Breast epithelium (tissue), 3 donors: ENCODE data around the gene HSD17B14.

ENCODE experiments used
- POLR2A ChIP-seq: fragments of 450-650 bp; IDR thresholded peaks from one replicate; pipeline ENCODE4 v1.6.1; 2016; ENCODE audit warnings: antibody characterized with exemption, mild to moderate bottlenecking, moderate library complexity
- POLR2AphosphoS5 ChIP-seq, 3 donors: sonication (generic); formaldehyde crosslinking; IDR thresholded peaks; one replicate each; pipeline ENCODE4 v1.6.1; 2017; ENCODE audit warnings: antibody characterized with exemption in 3 of 3
- TF ChIP-seq, protein P1 (sequence below), 3 donors: fragments of 450-650 bp; IDR thresholded peaks; one replicate each; pipeline ENCODE4 v1.5.1; 2016 to 2017; ENCODE audit warnings: antibody characterized with exemption in 3 of 3, mild to moderate bottlenecking in 3 of 3, moderate library complexity in 3 of 3

DNA sequence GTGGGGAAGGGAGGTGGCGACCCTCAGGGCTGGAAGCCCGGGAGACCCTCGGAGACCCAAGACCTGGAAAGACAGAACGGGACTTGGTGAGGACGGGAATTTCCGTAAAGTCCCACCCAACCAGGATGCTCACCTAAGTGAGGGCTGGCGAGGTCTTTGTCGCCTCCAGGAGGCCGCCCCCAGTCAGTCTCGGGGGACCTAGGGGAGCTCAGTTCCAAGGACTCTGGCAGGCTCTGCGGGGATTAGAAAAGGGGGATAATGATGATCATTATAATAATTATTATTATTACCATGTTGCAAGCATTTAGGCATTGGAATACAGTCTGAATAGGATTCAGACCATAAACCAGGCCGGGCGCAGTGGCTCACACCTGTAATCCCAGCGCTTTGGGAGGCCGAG lies 9.1 kb upstream of the HSD17B14 start:
- TF ChIP-seq, protein P1, sequence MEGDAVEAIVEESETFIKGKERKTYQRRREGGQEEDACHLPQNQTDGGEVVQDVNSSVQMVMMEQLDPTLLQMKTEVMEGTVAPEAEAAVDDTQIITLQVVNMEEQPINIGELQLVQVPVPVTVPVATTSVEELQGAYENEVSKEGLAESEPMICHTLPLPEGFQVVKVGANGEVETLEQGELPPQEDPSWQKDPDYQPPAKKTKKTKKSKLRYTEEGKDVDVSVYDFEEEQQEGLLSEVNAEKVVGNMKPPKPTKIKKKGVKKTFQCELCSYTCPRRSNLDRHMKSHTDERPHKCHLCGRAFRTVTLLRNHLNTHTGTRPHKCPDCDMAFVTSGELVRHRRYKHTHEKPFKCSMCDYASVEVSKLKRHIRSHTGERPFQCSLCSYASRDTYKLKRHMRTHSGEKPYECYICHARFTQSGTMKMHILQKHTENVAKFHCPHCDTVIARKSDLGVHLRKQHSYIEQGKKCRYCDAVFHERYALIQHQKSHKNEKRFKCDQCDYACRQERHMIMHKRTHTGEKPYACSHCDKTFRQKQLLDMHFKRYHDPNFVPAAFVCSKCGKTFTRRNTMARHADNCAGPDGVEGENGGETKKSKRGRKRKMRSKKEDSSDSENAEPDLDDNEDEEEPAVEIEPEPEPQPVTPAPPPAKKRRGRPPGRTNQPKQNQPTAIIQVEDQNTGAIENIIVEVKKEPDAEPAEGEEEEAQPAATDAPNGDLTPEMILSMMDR (IDR thresholded peaks at IDR 0.05), result no peak
- TF ChIP-seq POLR2A (no peak), POLR2AphosphoS5 (IDR thresholded peaks at IDR 0.05) (no peak)
